ENCODE data around the gene AHRR. TPM values are rescaled to one million over a fixed set of nuclear protein-coding genes. Genes with fewer than 3 reads are reported as not detected.

Gene AHRR
- total and polyA plus RNA-seq, 2 experiments from 2014 or later, result 0.27 to 1.8 TPM

- TF ChIP-seq ZNF462 (CRISPR knock-in tag; IDR thresholded peaks at IDR 0.05), result no peak
- no peak for TF ChIP-seq CREB1 (CRISPR knock-in tag; IDR thresholded peaks at IDR 0.05; ENCODE audit: low read depth)
- no peak for TF ChIP-seq EZH2phosphoT487 (IDR thresholded peaks at IDR 0.05; ENCODE audit: unreplicated experiment)
- TF ChIP-seq NANOG (IDR thresholded peaks at IDR 0.05; ENCODE audit: borderline replicate concordance), result no peak
- TF ChIP-seq CTCF (conservative IDR thresholded peaks at IDR 0.05; ENCODE audit: low read depth in 2 of 2), result no peak
- TF ChIP-seq ETS1 (IDR thresholded peaks at IDR 0.05), result no peak
- no peak for TF ChIP-seq EZH2 (IDR thresholded peaks at IDR 0.05; ENCODE audit: low read depth, unreplicated experiment)
These were observed 26.3 kb downstream of the AHRR start (continued) for GRCh38 chr5:347712-348284.
